ENCODE data around the gene PLAGL2.
"Not testable (repeated sequence)": the region's sequence is repeated elsewhere in the genome, so short reads cannot be mapped to it uniquely, and the experiment has no call there.

Gene PLAGL2

GRCh38 chr20:32207626-32208498, at the start of gene PLAGL2, which contains the start of gene POFUT1:
Gene PLAGL2, minus strand, starts transcription at chr20:32207743. Its CDS starts 5,565 bp downstream, at chr20:32202178.
Gene POFUT1, plus strand, starts transcription at chr20:32207880. Its CDS starts 62 bp downstream, at chr20:32207942.
- DNase-seq: peak; percentile 93

GRCh38 chr20:32252189-32252588, 44.6 kb upstream of the PLAGL2 start:
- no peak for DNase-seq

GRCh38 chr20:32251470-32251869, 43.9 kb upstream of the PLAGL2 start:
- no peak for DNase-seq

- peak; percentile 62 for DNase-seq
Measured at GRCh38 chr20:32249030-32249738, 41.6 kb upstream of the PLAGL2 start.

- DNase-seq: no peak
Measured at GRCh38 chr20:32248043-32248442, 40.5 kb upstream of the PLAGL2 start.

GRCh38 chr20:32246208-32246607, 38.7 kb upstream of the PLAGL2 start:
- not testable (repeated sequence) for DNase-seq

- DNase-seq: no peak
Measured at GRCh38 chr20:32244959-32245358, 37.4 kb upstream of the PLAGL2 start.

- DNase-seq: no peak
Measured at GRCh38 chr20:32244150-32244823, 36.7 kb upstream of the PLAGL2 start.

GRCh38 chr20:32241807-32242206, 34.3 kb upstream of the PLAGL2 start:
- DNase-seq: no peak

- no peak for DNase-seq
Measured at GRCh38 chr20:32240205-32240604, 32.7 kb upstream of the PLAGL2 start.

GRCh38 chr20:32238483-32239425, 31.2 kb upstream of the PLAGL2 start:
- no peak for DNase-seq

GRCh38 chr20:32237419-32237818, 29.9 kb upstream of the PLAGL2 start:
- no peak for DNase-seq

GRCh38 chr20:32236819-32237218, 29.3 kb upstream of the PLAGL2 start:
- no peak for DNase-seq

GRCh38 chr20:32236048-32236533, 28.5 kb upstream of the PLAGL2 start:
- no peak for DNase-seq

GRCh38 chr20:32235331-32236047, 27.9 kb upstream of the PLAGL2 start:
- DNase-seq: no peak

GRCh38 chr20:32234135-32234808, 26.7 kb upstream of the PLAGL2 start:
- DNase-seq: no peak

GRCh38 chr20:32233286-32233685, 25.7 kb upstream of the PLAGL2 start:
- DNase-seq: no peak

GRCh38 chr20:32232326-32232886, 24.9 kb upstream of the PLAGL2 start:
- DNase-seq: no peak

GRCh38 chr20:32231847-32232246, 24.3 kb upstream of the PLAGL2 start:
- peak; percentile 67 for DNase-seq

GRCh38 chr20:32231245-32231644, 23.7 kb upstream of the PLAGL2 start:
- DNase-seq: no peak

Measured in CD4-positive, alpha-beta T cell treated with Interleukin-12 subunit alpha and Interleukin-12 subunit beta, for 1 hour (primary cell).